CD14-positive monocyte (primary cell): ENCODE data around the gene RANBP17. TPM values are rescaled to one million over a fixed set of nuclear protein-coding genes. Genes with fewer than 3 reads are reported as not detected.

Experiments
- DNase-seq, 3 donors: peaks; one replicate each; pipeline ENCODE4 v3.0.0-alpha.2; 2011 to 2022
- H2AFZ ChIP-seq: 2 replicates; pipeline ENCODE4 v1.6.0; 2012; ENCODE audit warnings: mild to moderate bottlenecking, low read depth, low read length, inconsistent platforms; ENCODE audit not compliant: insufficient read depth, poor library complexity, severe bottlenecking
- H3K27ac ChIP-seq, 2 donors: 1 replicate in 1 of 2; 2 replicates in 1 of 2; pipeline ENCODE4 v1.5.1; 2012 to 2013; ENCODE audit warnings: low read length in 2 of 2, control low read depth in 1 of 2, inconsistent platforms in 1 of 2, low read depth in 1 of 2, mild to moderate bottlenecking in 1 of 2
- H3K27me3 ChIP-seq, 2 donors: one replicate each; pipeline versions ENCODE4 v1.6.0 to v1.6.1; 2011 to 2013; ENCODE audit warnings: low read length in 2 of 2; ENCODE audit not compliant: control insufficient read depth in 2 of 2, insufficient read depth in 2 of 2
- H3K36me3 ChIP-seq, 2 donors: replicated peaks in 1 of 2; 1 replicate in 1 of 2; 2 replicates in 1 of 2; pipeline versions ENCODE4 v1.5.1 to v1.6.1; 2012 to 2013; ENCODE audit warnings: low read length in 2 of 2, control low read depth in 1 of 2, inconsistent platforms in 1 of 2, mild to moderate bottlenecking in 1 of 2; ENCODE audit not compliant: insufficient read depth in 2 of 2, control insufficient read depth in 1 of 2
- H3K4me1 ChIP-seq, 2 donors: 1 replicate in 1 of 2; 2 replicates in 1 of 2; pipeline versions ENCODE4 v1.5.1 to v1.6.1; 2012 to 2013; ENCODE audit warnings: low read length in 2 of 2, control low read depth in 1 of 2, inconsistent platforms in 1 of 2, mild to moderate bottlenecking in 1 of 2, moderate library complexity in 1 of 2; ENCODE audit not compliant: insufficient read depth in 2 of 2, control insufficient read depth in 1 of 2
- H3K4me2 ChIP-seq: replicated peaks from 2 replicates; pipeline ENCODE3; 2012; ENCODE audit warnings: low read length, moderate library complexity, mild to moderate bottlenecking; ENCODE audit not compliant: poor library complexity, severe bottlenecking; ENCODE audit errors: extremely low read depth
- H3K4me3 ChIP-seq, 3 experiments: fragments of 200-600 bp in 1 of 3; sonication (generic) in 1 of 3; replicated peaks in 1 of 3; 1 replicate in 2 of 3; 2 replicates in 1 of 3; pipeline ENCODE4 v1.5.1; 2011 to 2013; ENCODE audit warnings: low read length in 3 of 3, mild to moderate bottlenecking in 3 of 3, control low read depth in 2 of 3, low read depth in 2 of 3, inconsistent platforms in 1 of 3, moderate library complexity in 1 of 3
- H3K79me2 ChIP-seq: 2 replicates; pipeline ENCODE4 v1.6.0; 2012; ENCODE audit warnings: mild to moderate bottlenecking, control low read depth, inconsistent platforms, low read length, moderate library complexity; ENCODE audit not compliant: insufficient read depth
- H3K9ac ChIP-seq: 2 replicates; pipeline ENCODE4 v1.6.0; 2017; ENCODE audit warnings: low read length, mild to moderate bottlenecking; ENCODE audit not compliant: insufficient read depth, poor library complexity, severe bottlenecking
- H3K9me3 ChIP-seq, 2 donors: replicated peaks in 1 of 2; 1 replicate in 1 of 2; 2 replicates in 1 of 2; pipeline versions ENCODE4 v1.5.1 to v1.6.1; 2012 to 2013; ENCODE audit warnings: low read length in 2 of 2, control low read depth in 1 of 2; ENCODE audit not compliant: control insufficient read depth in 1 of 2, insufficient read depth in 1 of 2
- H4K20me1 ChIP-seq: 2 replicates; pipeline ENCODE4 v1.6.0; 2012; ENCODE audit warnings: mild to moderate bottlenecking, low read length, control low read depth, moderate library complexity; ENCODE audit not compliant: insufficient read depth
- H3K27ac Mint-ChIP-seq, 7 donors: one replicate each; pipeline ENCODE4 v1.8.0; 2020; ENCODE audit warnings: mild to moderate bottlenecking in 7 of 7, mixed read lengths in 7 of 7, moderate library complexity in 6 of 7, inconsistent platforms in 2 of 7
- H3K27me3 Mint-ChIP-seq, 3 donors: one replicate each; pipeline ENCODE4 v1.8.0; 2021 to 2022; ENCODE audit warnings: low read depth in 3 of 3, mild to moderate bottlenecking in 3 of 3, mixed read lengths in 3 of 3, moderate library complexity in 3 of 3, inconsistent platforms in 1 of 3
- H3K36me3 Mint-ChIP-seq, 2 donors: one replicate each; pipeline ENCODE4 v1.8.0; 2020; ENCODE audit warnings: mixed read lengths in 2 of 2, inconsistent platforms in 1 of 2, mild to moderate bottlenecking in 1 of 2
- H3K4me1 Mint-ChIP-seq: one replicate; pipeline ENCODE4 v1.8.0; 2020; ENCODE audit warnings: mild to moderate bottlenecking, mixed read lengths
- H3K4me3 Mint-ChIP-seq, 2 donors: one replicate each; pipeline ENCODE4 v1.8.0; 2020; ENCODE audit warnings: mild to moderate bottlenecking in 2 of 2, mixed read lengths in 2 of 2, moderate library complexity in 1 of 2
- H3K9me3 Mint-ChIP-seq, 7 donors: one replicate each; pipeline ENCODE4 v1.8.0; 2020 to 2022; ENCODE audit warnings: mixed read lengths in 7 of 7, mild to moderate bottlenecking in 6 of 7, moderate library complexity in 6 of 7, inconsistent platforms in 2 of 7
- WGBS: methylation state at CpG from one replicate; pipeline ENCODE4 v1.1.5; 2013; ENCODE audit warnings: missing lambda C conversion rate; ENCODE audit not compliant: insufficient coverage; 5-methylcytosine and 5-hydroxymethylcytosine counted together
- intact Hi-C, 2 donors: fragments of 100-400 bp; cut with micrococcal nuclease; formaldehyde crosslinking; loops; one replicate each; pipeline versions ENCODE4 v1.15.0 to v1.15.1; 2023
- polyA plus RNA-seq, 3 donors: library from polyadenylated mRNA; depleted of rRNA in 1 of 3; unstranded in 2 of 3; stranded (reverse) in 1 of 3; fragments of 300-500 nt in 2 of 3; fragments of >200 nt in 1 of 3; fragmentation: Illumina TruSeq in 2 of 3; gene quantifications; 1 replicate in 2 of 3; 2 replicates in 1 of 3; pipeline ENCODE4 v1.2.3, GENCODE V29; 2012 to 2021
- TF ChIP-seq, protein P1 (sequence below): fragments of 200-600 bp; IDR thresholded peaks from one replicate; pipeline ENCODE4 v1.8.0; 2022; ENCODE audit warnings: antibody characterized with exemption, mild to moderate bottlenecking

The RANBP17 gene
- polyA plus RNA-seq, 3 donors, result 0.07 to 0.13 TPM; not detected in 1

DNA sequence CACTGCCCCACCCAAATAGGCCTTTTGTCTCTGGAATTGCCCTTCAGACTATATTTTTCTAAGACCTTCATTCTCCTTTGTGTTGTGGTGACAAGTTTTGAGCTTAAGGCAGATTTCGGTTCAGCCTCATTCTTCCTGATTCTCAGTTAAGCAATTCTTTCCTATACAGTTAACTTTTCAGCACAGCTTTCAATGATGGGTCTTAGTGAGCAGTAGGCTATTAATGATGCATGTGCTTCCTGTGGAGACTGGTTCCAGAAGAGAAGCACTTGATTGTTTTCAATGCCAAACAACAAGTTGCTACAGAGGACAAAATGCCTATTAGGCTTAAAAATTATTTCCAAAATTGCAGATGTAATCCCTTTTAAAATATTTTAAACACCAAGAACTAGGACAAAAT is 399.5 kb downstream of the RANBP17 start:
- DNase-seq, result no peak
- Histone ChIP-seq H3K27me3 (no peaks in the 10 kb centered on the region), H3K36me3 (no peaks in the 10 kb centered on the region), H4K20me1 (no peaks in the 10 kb centered on the region), H3K79me2 (no peaks in the 10 kb centered on the region), H3K27ac (no peak overlapping the region), H3K4me2 (no peak overlapping the region), H2AFZ (no peak overlapping the region), H3K9me3 (no peaks in the 10 kb centered on the region), H3K9ac (no peak overlapping the region), H3K4me3 (no peak overlapping the region), H3K4me1 (no peaks in the 10 kb centered on the region)
- WGBS, result no CpG with 5 or more reads among the region's 1 CpG
- TF ChIP-seq, protein P1, sequence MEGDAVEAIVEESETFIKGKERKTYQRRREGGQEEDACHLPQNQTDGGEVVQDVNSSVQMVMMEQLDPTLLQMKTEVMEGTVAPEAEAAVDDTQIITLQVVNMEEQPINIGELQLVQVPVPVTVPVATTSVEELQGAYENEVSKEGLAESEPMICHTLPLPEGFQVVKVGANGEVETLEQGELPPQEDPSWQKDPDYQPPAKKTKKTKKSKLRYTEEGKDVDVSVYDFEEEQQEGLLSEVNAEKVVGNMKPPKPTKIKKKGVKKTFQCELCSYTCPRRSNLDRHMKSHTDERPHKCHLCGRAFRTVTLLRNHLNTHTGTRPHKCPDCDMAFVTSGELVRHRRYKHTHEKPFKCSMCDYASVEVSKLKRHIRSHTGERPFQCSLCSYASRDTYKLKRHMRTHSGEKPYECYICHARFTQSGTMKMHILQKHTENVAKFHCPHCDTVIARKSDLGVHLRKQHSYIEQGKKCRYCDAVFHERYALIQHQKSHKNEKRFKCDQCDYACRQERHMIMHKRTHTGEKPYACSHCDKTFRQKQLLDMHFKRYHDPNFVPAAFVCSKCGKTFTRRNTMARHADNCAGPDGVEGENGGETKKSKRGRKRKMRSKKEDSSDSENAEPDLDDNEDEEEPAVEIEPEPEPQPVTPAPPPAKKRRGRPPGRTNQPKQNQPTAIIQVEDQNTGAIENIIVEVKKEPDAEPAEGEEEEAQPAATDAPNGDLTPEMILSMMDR, result no peak
- Mint-ChIP-seq H3K36me3 (no peaks in the 10 kb centered on the region), H3K4me1 (no peaks in the 10 kb centered on the region), H3K27ac (no peak overlapping the region), H3K9me3 (no peaks in the 10 kb centered on the region), H3K27me3 (peaks cover 0 to 3% (median 0%) of the 10 kb centered on the region in 3 donors), H3K4me3 (no peak overlapping the region)
- intact Hi-C loops, result no loop called here

DNA sequence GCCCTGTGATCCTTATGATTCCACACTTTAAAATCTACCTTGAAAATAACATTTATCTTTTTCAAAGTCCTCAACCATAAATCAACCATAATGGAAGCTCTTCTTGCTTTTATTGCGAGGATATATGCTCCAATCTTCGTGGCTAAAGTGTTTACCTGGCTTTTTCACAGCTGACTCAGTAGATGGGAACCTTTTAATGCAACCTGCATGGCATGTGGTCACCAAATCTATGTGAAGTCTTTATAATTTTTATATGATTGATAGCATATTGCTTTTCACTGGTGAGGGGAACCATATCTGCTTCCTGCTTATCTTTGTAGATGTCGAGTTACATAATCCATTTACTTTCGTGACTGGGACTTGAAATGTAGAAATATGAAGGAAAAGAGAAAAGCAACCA is 400.1 kb downstream of the RANBP17 start:
- no peaks in the 10 kb centered on the region for H3K9me3 Mint-ChIP-seq
- WGBS, result 94% methylated on average over 2 of the region's 4 CpGs
- H3K36me3 Mint-ChIP-seq, result no peaks in the 10 kb centered on the region
- H3K4me1 Mint-ChIP-seq, result no peaks in the 10 kb centered on the region
- TF ChIP-seq, protein P1, result no peak
- no peaks in the 10 kb centered on the region for H3K4me1 ChIP-seq
- no peaks in the 10 kb centered on the region for H4K20me1 ChIP-seq
- no peak overlapping the region for H3K27ac Mint-ChIP-seq
- no peak overlapping the region for H3K27ac ChIP-seq
- H3K4me3 Mint-ChIP-seq, result no peak overlapping the region
- no peaks in the 10 kb centered on the region for H3K27me3 ChIP-seq
- DNase-seq, result no peak
- peaks cover 0 to 3% (median 0%) of the 10 kb centered on the region in 3 donors for H3K27me3 Mint-ChIP-seq
- no peak overlapping the region for H3K4me2 ChIP-seq
- no peaks in the 10 kb centered on the region for H3K79me2 ChIP-seq
- H3K9ac ChIP-seq, result no peak overlapping the region
- no peak overlapping the region for H3K4me3 ChIP-seq
- no peaks in the 10 kb centered on the region for H3K9me3 ChIP-seq
- no peaks in the 10 kb centered on the region for H3K36me3 ChIP-seq
- intact Hi-C loops, result no loop called here
- no peak overlapping the region for H2AFZ ChIP-seq
